Measurements from ENCODE around the gene ROR2. TPM values are rescaled to one million over a fixed set of nuclear protein-coding genes. Genes with fewer than 3 reads are reported as not detected.
A peak's percentile ranks its signal among the peaks of the same experiment; 100 is the strongest.

ROR2 gene
- total and polyA plus RNA-seq, 4 donors: 0.13 to 0.84 (median 0.52) TPM

- no peak for DNase-seq (ENCODE audit: low spot score)
- peaks cover 10 to 29% (median 16%) of the 10 kb centered on the region in 4 donors for H3K9me3 ChIP-seq (ENCODE audit: control insufficient read depth in 4 of 4, low read length in 3 of 4)
Observed at GRCh38 chr9:91930475-91930874, 19.6 kb downstream of the ROR2 start.

More at GRCh38 chr9:91930475-91930874, 19.6 kb downstream of the ROR2 start:
- no peak overlapping the region for H3K9ac ChIP-seq (ENCODE audit: low read depth in 1 of 2, low read length in 2 of 2)
- 75% methylated on average over 3 of the region's 3 CpGs for WGBS
- H3K36me3 ChIP-seq (ENCODE audit: control insufficient read depth in 4 of 4, insufficient read depth in 3 of 4, low read depth in 1 of 4, low read length in 3 of 4): no peaks in the 10 kb centered on the region
- H3K27me3 ChIP-seq (ENCODE audit: control insufficient read depth in 4 of 4, insufficient read depth in 4 of 4, low read length in 3 of 4): no peaks in the 10 kb centered on the region
- peak overlapping the region in 2 of 3 donors; percentile 17 to 45 for H3K4me3 ChIP-seq (ENCODE audit: low read depth in 1 of 3, low read length in 3 of 3)
- H3K4me1 ChIP-seq (ENCODE audit: control insufficient read depth in 4 of 4, insufficient read depth in 4 of 4, low read length in 3 of 4): no peaks in the 10 kb centered on the region
- no peak for TF ChIP-seq EGR1 (IDR thresholded peaks at IDR 0.05; ENCODE audit: low read depth in 2 of 2)
- no peak for TF ChIP-seq FOXA1 (IDR thresholded peaks at IDR 0.05)
- TF ChIP-seq SP1 (IDR thresholded peaks at IDR 0.05): no peak
- TF ChIP-seq NR2F2 (IDR thresholded peaks at IDR 0.05): no peak
- TF ChIP-seq HNF4G (IDR thresholded peaks at IDR 0.05): no peak
- no peak for TF ChIP-seq RAD21 (IDR thresholded peaks at IDR 0.05)
- TF ChIP-seq ZBTB33 (IDR thresholded peaks at IDR 0.05): no peak
- TF ChIP-seq HNF4A (conservative IDR thresholded peaks at IDR 0.05): no peak
- no peak for TF ChIP-seq TAF1 (conservative IDR thresholded peaks at IDR 0.05)
- no peak for TF ChIP-seq JUND (IDR thresholded peaks at IDR 0.05)
- TF ChIP-seq FOXA2 (IDR thresholded peaks at IDR 0.05): no peak
- TF ChIP-seq YY1 (IDR thresholded peaks at IDR 0.05): no peak
- no peak for TF ChIP-seq CTCF (IDR thresholded peaks at IDR 0.05; ENCODE audit: low read depth, low read length, missing input control)
- TF ChIP-seq REST (IDR thresholded peaks at IDR 0.05): no peak
- no peak for TF ChIP-seq MAX (IDR thresholded peaks at IDR 0.05)
- no peak for TF ChIP-seq RXRA (IDR thresholded peaks at IDR 0.05)
- TF ChIP-seq ATF3 (IDR thresholded peaks at IDR 0.05): no peak
- TF ChIP-seq GABPA (IDR thresholded peaks at IDR 0.05 in 1 of 2, conservative IDR thresholded peaks at IDR 0.05 in 1 of 2): no peak
- no peak overlapping the region for H3K27ac ChIP-seq (ENCODE audit: low read depth in 1 of 2, low read length in 2 of 2)

Measured in liver (tissue), 9 donors.